HG03571 (cell line): ENCODE data around the gene LRRC41.
"Not testable (repeated sequence)": the region's sequence is repeated elsewhere in the genome, so short reads cannot be mapped to it uniquely, and the experiment has no call there.

ENCODE experiments used
- ATAC-seq: cut with Tn5 transposase; IDR thresholded peaks from one replicate; pipeline ENCODE4 v1.9.1; 2021; ENCODE audit not compliant: unreplicated experiment

Gene LRRC41

GRCh38 chr1:46246136-46246535, 57.3 kb downstream of the LRRC41 start:
- ATAC-seq = not testable (repeated sequence)

DNA sequence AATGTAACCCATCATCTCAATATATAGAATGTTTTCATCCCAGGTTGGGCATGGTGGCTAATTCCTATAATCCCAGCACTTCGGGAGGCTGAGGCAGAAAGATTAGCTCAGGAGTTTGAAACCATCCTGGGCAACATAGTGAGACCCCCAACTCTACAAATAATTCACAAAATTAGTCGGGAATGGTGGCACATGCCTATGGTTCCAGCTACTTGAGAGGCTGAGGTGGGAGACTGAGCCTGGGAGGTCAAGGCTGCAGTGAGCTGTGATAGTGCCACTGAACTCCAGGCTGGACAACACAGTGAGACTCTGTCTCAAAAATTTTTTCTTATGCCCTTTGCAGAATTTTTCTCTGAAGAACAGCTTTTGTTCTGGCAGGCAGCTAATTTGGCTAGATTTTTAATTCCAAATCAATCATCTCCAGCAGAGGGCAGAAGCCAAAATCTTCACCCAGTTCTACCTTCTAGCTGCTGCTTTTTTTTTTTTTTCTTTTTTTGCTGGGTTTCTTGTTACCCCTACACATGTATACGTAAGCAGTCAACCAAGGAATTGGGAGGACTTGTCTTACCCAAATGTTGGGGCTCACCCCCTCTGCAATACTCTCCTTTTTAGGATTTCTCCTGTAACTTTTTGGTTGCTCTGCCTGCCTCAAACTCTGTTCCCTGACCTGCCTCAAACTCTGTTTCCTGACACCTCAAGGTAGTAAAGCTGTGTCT, 58.6 kb downstream of the LRRC41 start:
- no peak for ATAC-seq

- not testable (repeated sequence) for ATAC-seq
Observed at GRCh38 chr1:46243831-46244230, 59.6 kb downstream of the LRRC41 start.

- no peak for ATAC-seq
Observed at GRCh38 chr1:46242918-46243317, 60.5 kb downstream of the LRRC41 start.

GRCh38 chr1:46241733-46242132, 61.7 kb downstream of the LRRC41 start:
- ATAC-seq = not testable (repeated sequence)

DNA sequence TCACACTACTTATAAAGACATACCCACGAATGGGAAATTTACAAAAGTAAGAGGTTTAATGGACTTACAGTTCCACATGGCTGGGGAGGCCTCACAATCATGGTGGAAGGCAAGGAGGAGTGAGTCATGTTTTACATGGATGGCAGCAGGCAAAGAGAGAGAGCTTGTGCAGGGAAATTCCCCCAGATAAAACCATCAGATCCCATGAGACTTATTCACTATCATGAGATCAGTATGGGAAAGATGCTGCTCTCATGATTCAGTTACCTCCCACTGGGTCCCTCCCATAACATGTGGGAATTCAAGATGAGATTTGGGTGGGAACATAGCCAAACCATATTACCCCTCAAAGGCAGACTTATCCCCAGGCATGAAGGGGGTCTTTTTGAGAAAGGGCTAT, 64.6 kb downstream of the LRRC41 start:
- not testable (repeated sequence) for ATAC-seq

- ATAC-seq = no peak
Observed at GRCh38 chr1:46236882-46237281, 66.5 kb downstream of the LRRC41 start.

DNA sequence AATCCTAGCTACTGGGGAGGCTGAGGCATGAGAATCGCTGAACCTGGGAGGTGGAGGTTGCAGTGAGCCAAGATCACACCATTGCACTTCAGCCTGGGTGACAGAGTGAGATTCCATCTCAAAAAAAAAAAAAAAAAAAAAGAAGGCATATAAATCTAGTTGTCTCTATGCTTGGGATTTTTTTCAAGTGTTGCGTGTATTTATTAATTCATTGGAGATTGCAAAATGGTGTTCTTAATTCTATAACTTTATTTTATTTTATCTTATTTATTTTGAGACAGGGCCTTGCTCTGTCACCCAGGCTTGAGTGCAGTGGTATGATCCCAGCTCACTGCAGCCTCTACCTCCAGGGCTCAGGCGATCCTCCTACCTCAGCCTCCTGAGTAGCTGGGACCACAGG, 72.2 kb downstream of the LRRC41 start:
- ATAC-seq = not testable (repeated sequence)
